ENCODE results near the gene USP53. TPM values are rescaled to one million over a fixed set of nuclear protein-coding genes. Genes with fewer than 3 reads are reported as not detected.

Gene USP53
- total RNA-seq, 3 donors from 2014 or later (not counting 1 experiment from before 2014, with no cell fraction given): 8.9 to 10.5 (median 9.3) TPM

DNA sequence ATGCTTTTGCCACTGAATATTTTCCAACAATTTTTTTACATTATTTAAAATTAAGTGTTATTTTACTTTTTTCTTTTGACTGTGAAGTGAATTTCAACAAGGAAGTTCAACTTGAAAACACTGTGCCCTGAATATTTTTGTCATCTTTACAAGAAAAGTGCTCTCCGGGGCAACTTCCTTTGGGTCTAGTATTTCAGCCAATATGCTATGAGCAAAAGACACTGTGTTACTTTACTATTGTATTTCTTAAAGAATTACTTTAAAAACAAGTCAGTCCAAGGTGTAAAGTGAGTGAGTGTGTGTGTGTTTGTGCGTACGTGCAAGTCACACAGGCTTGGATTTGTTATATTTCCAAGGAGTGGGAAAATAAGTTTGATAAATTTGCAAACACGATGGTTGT lies 7.6 kb upstream of the USP53 start:
- DNase-seq (no peak), ATAC-seq (no peak)
- Histone ChIP-seq H3K4me1 (ENCODE audit: control insufficient read depth, insufficient read depth, low read length) (no peaks in the 10 kb centered on the region), H3K27me3 (ENCODE audit: control insufficient read depth, insufficient read depth, low read length) (no peaks in the 10 kb centered on the region), H3K9me3 (ENCODE audit: control insufficient read depth, insufficient read depth, low read length) (no peaks in the 10 kb centered on the region), H3K4me3 (ENCODE audit: low read length) (no peak overlapping the region), H3K36me3 (ENCODE audit: control insufficient read depth, insufficient read depth, low read length) (no peaks in the 10 kb centered on the region), H3K27ac (ENCODE audit: low read length) (no peak overlapping the region)
- Mint-ChIP-seq H3K36me3 (no peaks in the 10 kb centered on the region), H3K4me1 (no peaks in the 10 kb centered on the region), H3K27ac (no peak overlapping the region), H3K27me3 (ENCODE audit: low read depth in 2 of 2) (peaks cover 16 to 47% of the 10 kb centered on the region in 2 donors), H3K4me3 (no peak overlapping the region), H3K9me3 (no peaks in the 10 kb centered on the region)
- TF ChIP-seq, protein P1, sequence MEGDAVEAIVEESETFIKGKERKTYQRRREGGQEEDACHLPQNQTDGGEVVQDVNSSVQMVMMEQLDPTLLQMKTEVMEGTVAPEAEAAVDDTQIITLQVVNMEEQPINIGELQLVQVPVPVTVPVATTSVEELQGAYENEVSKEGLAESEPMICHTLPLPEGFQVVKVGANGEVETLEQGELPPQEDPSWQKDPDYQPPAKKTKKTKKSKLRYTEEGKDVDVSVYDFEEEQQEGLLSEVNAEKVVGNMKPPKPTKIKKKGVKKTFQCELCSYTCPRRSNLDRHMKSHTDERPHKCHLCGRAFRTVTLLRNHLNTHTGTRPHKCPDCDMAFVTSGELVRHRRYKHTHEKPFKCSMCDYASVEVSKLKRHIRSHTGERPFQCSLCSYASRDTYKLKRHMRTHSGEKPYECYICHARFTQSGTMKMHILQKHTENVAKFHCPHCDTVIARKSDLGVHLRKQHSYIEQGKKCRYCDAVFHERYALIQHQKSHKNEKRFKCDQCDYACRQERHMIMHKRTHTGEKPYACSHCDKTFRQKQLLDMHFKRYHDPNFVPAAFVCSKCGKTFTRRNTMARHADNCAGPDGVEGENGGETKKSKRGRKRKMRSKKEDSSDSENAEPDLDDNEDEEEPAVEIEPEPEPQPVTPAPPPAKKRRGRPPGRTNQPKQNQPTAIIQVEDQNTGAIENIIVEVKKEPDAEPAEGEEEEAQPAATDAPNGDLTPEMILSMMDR (IDR thresholded peaks at IDR 0.05): no peak
- intact Hi-C loops (cut with micrococcal nuclease): no loop called here
- WGBS (ENCODE audit: insufficient coverage): 71% methylated on average over 3 of the region's 4 CpGs

GRCh38 chr4:119205690-119206089 lies 6.8 kb upstream of the USP53 start:
- H3K9me3 Mint-ChIP-seq: no peaks in the 10 kb centered on the region
- TF ChIP-seq, protein P1 (IDR thresholded peaks at IDR 0.05): no peak

GRCh38 chr4:119206178-119206577 lies 6.3 kb upstream of the USP53 start:
- 82% methylated on average over 1 of the region's 1 CpG for WGBS (ENCODE audit: insufficient coverage)
- DNase-seq: no peak
- no peak overlapping the region for H3K4me3 ChIP-seq (ENCODE audit: low read length)
- H3K9me3 ChIP-seq (ENCODE audit: control insufficient read depth, insufficient read depth, low read length): no peaks in the 10 kb centered on the region
- H3K27me3 Mint-ChIP-seq (ENCODE audit: low read depth in 2 of 2): peaks cover 15 to 34% of the 10 kb centered on the region in 2 donors
- H3K27ac Mint-ChIP-seq: no peak overlapping the region
- H3K9me3 Mint-ChIP-seq: no peaks in the 10 kb centered on the region
- H3K36me3 ChIP-seq (ENCODE audit: control insufficient read depth, insufficient read depth, low read length): no peaks in the 10 kb centered on the region
- H3K4me1 ChIP-seq (ENCODE audit: control insufficient read depth, insufficient read depth, low read length): no peaks in the 10 kb centered on the region
- no peaks in the 10 kb centered on the region for H3K27me3 ChIP-seq (ENCODE audit: control insufficient read depth, insufficient read depth, low read length)
- H3K36me3 Mint-ChIP-seq: no peaks in the 10 kb centered on the region
- intact Hi-C loops (cut with micrococcal nuclease): no loop called here
- no peak overlapping the region for H3K27ac ChIP-seq (ENCODE audit: low read length)
- peaks cover 3 to 6% of the 10 kb centered on the region in 2 donors for H3K4me1 Mint-ChIP-seq
- no peak for ATAC-seq
- H3K4me3 Mint-ChIP-seq: no peak overlapping the region
- TF ChIP-seq, protein P1 (IDR thresholded peaks at IDR 0.05): no peak

More at GRCh38 chr4:119205690-119206089, 6.8 kb upstream of the USP53 start:
- no peaks in the 10 kb centered on the region for H3K4me1 ChIP-seq (ENCODE audit: control insufficient read depth, insufficient read depth, low read length)
- H3K27me3 ChIP-seq (ENCODE audit: control insufficient read depth, insufficient read depth, low read length): no peaks in the 10 kb centered on the region
- H3K4me3 ChIP-seq (ENCODE audit: low read length): no peak overlapping the region
- no peaks in the 10 kb centered on the region for H3K36me3 Mint-ChIP-seq
- H3K4me1 Mint-ChIP-seq: peaks cover 0 to 2% of the 10 kb centered on the region in 2 donors
- intact Hi-C loops (cut with micrococcal nuclease): no loop called here
- no peaks in the 10 kb centered on the region for H3K9me3 ChIP-seq (ENCODE audit: control insufficient read depth, insufficient read depth, low read length)
- no peak overlapping the region for H3K27ac Mint-ChIP-seq
- ATAC-seq (no peak), DNase-seq (no peak)
- H3K27ac ChIP-seq (ENCODE audit: low read length): no peak overlapping the region
- H3K36me3 ChIP-seq (ENCODE audit: control insufficient read depth, insufficient read depth, low read length): no peaks in the 10 kb centered on the region
- H3K4me3 Mint-ChIP-seq: no peak overlapping the region
- H3K27me3 Mint-ChIP-seq (ENCODE audit: low read depth in 2 of 2): peaks cover 12 to 39% of the 10 kb centered on the region in 2 donors

DNA sequence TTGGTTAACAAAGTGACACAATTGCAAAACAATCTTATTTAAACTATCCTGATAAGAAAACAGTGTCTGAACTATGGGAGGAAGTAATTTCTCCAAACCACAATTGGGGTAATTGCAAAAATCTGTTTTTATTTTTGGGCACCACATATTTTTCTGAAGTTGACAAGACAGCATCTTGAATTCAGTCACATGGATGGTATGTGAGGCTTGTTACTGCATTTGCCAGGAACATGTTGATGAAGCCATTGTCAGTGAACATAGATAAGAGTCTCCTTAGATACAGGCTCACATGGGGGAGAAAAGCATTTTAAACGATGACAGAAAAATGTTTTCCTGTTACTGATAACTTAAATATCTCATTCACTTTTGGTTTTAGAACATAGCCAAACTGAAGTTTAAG lies 5.5 kb upstream of the USP53 start:
- no CpG with 5 or more reads among the region's 1 CpG for WGBS (ENCODE audit: insufficient coverage)
- ATAC-seq (no peak), DNase-seq (no peak)
- H3K4me1 Mint-ChIP-seq: peaks cover 11 to 14% of the 10 kb centered on the region in 2 donors
- no peak overlapping the region for H3K27ac Mint-ChIP-seq
- Histone ChIP-seq H3K27me3 (ENCODE audit: control insufficient read depth, insufficient read depth, low read length) (no peaks in the 10 kb centered on the region), H3K9me3 (ENCODE audit: control insufficient read depth, insufficient read depth, low read length) (no peaks in the 10 kb centered on the region), H3K36me3 (ENCODE audit: control insufficient read depth, insufficient read depth, low read length) (no peaks in the 10 kb centered on the region), H3K27ac (ENCODE audit: low read length) (no peak overlapping the region), H3K4me3 (ENCODE audit: low read length) (no peak overlapping the region), H3K4me1 (ENCODE audit: control insufficient read depth, insufficient read depth, low read length) (no peaks in the 10 kb centered on the region)
- no peaks in the 10 kb centered on the region for H3K9me3 Mint-ChIP-seq
- no peak overlapping the region for H3K4me3 Mint-ChIP-seq
- TF ChIP-seq, protein P1 (IDR thresholded peaks at IDR 0.05): no peak
- intact Hi-C loops (cut with micrococcal nuclease): no loop called here
- peaks cover 16 to 25% of the 10 kb centered on the region in 2 donors for H3K27me3 Mint-ChIP-seq (ENCODE audit: low read depth in 2 of 2)
- no peaks in the 10 kb centered on the region for H3K36me3 Mint-ChIP-seq
